GM23248 (cell line): ENCODE results near the gene KRTAP3-3.

Source experiments
- EZH2 ChIP-seq: fragments of 200-600 bp; sonication (generic); IDR thresholded peaks from 2 replicates; pipeline ENCODE4 v1.6.1; 2018; ENCODE audit warnings: antibody characterized with exemption, mild to moderate bottlenecking; ENCODE audit not compliant: insufficient read depth, poor library complexity, severe bottlenecking
- EZH2phosphoT487 ChIP-seq: fragments of 200-600 bp; sonication (generic); IDR thresholded peaks from 2 replicates; pipeline ENCODE4 v1.6.1; 2018; ENCODE audit warnings: antibody characterized with exemption, moderate library complexity, mild to moderate bottlenecking, low read depth; ENCODE audit not compliant: insufficient read depth

- TF ChIP-seq EZH2: no peak
- TF ChIP-seq EZH2phosphoT487: no peak
These were observed 7.0 kb downstream of the KRTAP3-3 start for GRCh38 chr17:40986920-40987319.
